Measurements from ENCODE around the gene SCUBE2. TPM values are rescaled to one million over a fixed set of nuclear protein-coding genes. Genes with fewer than 3 reads are reported as not detected.

SCUBE2 gene
- total RNA-seq, 1 experiment from 2014 or later, result 1.9 TPM

DNA sequence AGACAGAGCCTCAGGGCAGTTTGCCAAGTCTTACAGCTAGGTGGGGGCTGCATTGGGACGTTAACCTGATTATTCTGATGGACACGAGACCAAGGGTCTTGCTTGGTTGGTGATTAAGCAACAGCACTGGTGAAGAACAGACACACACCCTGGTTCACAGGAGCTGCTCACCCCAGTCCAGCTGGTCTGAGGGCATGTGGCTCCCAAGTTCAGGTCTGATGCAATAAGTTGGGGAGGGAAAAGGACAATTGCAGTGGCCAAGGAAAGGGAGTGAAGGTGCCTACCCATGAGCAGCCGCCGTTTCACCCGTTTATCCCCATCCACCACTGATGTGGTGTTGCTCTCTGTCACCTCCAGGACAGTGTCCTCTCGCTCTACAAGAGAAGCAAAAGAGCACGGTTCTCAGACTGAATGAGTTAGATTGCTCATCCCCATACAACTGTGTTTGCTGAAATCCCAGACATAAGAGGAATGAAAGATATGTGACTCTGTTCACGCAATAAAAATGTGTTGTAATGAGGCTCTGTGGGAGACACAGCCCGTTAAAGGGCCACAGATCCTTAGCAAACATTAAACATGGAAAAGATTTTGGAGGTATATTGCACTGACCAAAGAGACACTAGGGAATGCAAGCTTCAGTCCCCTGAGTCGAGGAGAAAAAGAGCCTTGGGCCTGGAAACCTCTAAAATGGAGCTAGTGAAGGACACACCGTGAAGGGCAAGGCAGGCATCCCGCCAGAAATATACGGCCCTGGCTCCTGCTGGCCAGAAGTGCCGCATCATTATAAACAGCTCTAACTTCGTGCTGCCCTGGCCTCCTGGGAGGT lies 25.6 kb downstream of the SCUBE2 start (continued):
- TF ChIP-seq RELA (CRISPR knock-in tag; IDR thresholded peaks at IDR 0.05; ENCODE audit: borderline replicate concordance), result no peak
- TF ChIP-seq, protein P1, sequence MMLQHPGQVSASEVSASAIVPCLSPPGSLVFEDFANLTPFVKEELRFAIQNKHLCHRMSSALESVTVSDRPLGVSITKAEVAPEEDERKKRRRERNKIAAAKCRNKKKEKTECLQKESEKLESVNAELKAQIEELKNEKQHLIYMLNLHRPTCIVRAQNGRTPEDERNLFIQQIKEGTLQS (CRISPR knock-in tag; conservative IDR thresholded peaks at IDR 0.05), result no peak
- TF ChIP-seq, protein P2, sequence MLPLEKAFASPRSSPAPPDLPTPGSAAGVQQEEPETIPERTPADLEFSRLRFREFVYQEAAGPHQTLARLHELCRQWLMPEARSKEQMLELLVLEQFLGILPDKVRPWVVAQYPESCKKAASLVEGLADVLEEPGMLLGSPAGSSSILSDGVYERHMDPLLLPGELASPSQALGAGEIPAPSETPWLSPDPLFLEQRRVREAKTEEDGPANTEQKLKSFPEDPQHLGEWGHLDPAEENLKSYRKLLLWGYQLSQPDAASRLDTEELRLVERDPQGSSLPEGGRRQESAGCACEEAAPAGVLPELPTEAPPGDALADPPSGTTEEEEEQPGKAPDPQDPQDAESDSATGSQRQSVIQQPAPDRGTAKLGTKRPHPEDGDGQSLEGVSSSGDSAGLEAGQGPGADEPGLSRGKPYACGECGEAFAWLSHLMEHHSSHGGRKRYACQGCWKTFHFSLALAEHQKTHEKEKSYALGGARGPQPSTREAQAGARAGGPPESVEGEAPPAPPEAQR (CRISPR knock-in tag; IDR thresholded peaks at IDR 0.05), result no peak
- TF ChIP-seq, protein P3, sequence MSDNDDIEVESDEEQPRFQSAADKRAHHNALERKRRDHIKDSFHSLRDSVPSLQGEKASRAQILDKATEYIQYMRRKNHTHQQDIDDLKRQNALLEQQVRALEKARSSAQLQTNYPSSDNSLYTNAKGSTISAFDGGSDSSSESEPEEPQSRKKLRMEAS (CRISPR knock-in tag; IDR thresholded peaks at IDR 0.05), result no peak

DNA sequence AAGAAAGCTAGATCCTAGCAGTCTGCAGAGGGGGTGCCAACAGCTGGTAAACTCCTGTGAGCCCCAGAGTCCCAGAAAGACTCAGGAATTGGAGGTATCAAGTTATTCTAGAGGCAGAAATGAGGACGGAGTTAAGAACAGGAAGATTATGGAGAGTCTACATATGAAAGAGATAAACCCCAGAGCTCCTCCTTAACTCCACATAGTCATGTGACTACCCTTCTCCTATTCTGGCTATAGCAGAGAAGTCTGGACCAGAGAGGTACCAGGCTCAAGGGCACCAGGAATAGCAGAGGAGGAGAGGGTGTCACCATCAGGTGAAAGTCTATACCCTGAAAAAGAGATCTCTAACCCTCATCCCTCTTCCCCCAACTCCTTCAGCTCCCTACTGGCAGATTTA lies 29.6 kb downstream of the SCUBE2 start:
- no peaks in the 10 kb centered on the region for H3K27me3 Mint-ChIP-seq (ENCODE audit: low read depth)
- no peaks in the 10 kb centered on the region for H3K9me3 Mint-ChIP-seq
- DNase-seq (ENCODE audit: low spot score), result no peak
- TF ChIP-seq CBFB (CRISPR knock-in tag; IDR thresholded peaks at IDR 0.05; ENCODE audit: low read depth), result no peak
- TF ChIP-seq KAT7 (CRISPR knock-in tag; IDR thresholded peaks at IDR 0.05; ENCODE audit: borderline replicate concordance), result no peak
- TF ChIP-seq, protein P4, sequence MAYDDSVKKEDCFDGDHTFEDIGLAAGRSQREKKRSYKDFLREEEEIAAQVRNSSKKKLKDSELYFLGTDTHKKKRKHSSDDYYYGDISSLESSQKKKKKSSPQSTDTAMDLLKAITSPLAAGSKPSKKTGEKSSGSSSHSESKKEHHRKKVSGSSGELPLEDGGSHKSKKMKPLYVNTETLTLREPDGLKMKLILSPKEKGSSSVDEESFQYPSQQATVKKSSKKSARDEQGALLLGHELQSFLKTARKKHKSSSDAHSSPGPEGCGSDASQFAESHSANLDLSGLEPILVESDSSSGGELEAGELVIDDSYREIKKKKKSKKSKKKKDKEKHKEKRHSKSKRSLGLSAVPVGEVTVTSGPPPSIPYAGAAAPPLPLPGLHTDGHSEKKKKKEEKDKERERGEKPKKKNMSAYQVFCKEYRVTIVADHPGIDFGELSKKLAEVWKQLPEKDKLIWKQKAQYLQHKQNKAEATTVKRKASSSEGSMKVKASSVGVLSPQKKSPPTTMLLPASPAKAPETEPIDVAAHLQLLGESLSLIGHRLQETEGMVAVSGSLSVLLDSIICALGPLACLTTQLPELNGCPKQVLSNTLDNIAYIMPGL (CRISPR knock-in tag; IDR thresholded peaks at IDR 0.05), result no peak
- no peak for TF ChIP-seq NFE2L1 (CRISPR knock-in tag; IDR thresholded peaks at IDR 0.05)
- no peak for TF ChIP-seq ZNF416 (CRISPR knock-in tag; IDR thresholded peaks at IDR 0.05)
- TF ChIP-seq JUN (CRISPR knock-in tag; IDR thresholded peaks at IDR 0.05), result no peak
- TF ChIP-seq, protein P5, sequence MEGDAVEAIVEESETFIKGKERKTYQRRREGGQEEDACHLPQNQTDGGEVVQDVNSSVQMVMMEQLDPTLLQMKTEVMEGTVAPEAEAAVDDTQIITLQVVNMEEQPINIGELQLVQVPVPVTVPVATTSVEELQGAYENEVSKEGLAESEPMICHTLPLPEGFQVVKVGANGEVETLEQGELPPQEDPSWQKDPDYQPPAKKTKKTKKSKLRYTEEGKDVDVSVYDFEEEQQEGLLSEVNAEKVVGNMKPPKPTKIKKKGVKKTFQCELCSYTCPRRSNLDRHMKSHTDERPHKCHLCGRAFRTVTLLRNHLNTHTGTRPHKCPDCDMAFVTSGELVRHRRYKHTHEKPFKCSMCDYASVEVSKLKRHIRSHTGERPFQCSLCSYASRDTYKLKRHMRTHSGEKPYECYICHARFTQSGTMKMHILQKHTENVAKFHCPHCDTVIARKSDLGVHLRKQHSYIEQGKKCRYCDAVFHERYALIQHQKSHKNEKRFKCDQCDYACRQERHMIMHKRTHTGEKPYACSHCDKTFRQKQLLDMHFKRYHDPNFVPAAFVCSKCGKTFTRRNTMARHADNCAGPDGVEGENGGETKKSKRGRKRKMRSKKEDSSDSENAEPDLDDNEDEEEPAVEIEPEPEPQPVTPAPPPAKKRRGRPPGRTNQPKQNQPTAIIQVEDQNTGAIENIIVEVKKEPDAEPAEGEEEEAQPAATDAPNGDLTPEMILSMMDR (IDR thresholded peaks at IDR 0.05), result no peak
- TF ChIP-seq NFATC4 (CRISPR knock-in tag; IDR thresholded peaks at IDR 0.05), result no peak
- no peak for TF ChIP-seq CREB1 (CRISPR knock-in tag; IDR thresholded peaks at IDR 0.05)
- no peak for TF ChIP-seq ZNF232 (CRISPR knock-in tag; IDR thresholded peaks at IDR 0.05)
- TF ChIP-seq OVOL2 (CRISPR knock-in tag; IDR thresholded peaks at IDR 0.05; ENCODE audit: borderline replicate concordance), result no peak
- TF ChIP-seq TEAD1 (CRISPR knock-in tag; IDR thresholded peaks at IDR 0.05), result no peak
- TF ChIP-seq, protein P6, sequence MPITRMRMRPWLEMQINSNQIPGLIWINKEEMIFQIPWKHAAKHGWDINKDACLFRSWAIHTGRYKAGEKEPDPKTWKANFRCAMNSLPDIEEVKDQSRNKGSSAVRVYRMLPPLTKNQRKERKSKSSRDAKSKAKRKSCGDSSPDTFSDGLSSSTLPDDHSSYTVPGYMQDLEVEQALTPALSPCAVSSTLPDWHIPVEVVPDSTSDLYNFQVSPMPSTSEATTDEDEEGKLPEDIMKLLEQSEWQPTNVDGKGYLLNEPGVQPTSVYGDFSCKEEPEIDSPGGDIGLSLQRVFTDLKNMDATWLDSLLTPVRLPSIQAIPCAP (CRISPR knock-in tag; IDR thresholded peaks at IDR 0.05), result no peak
- no peak for TF ChIP-seq FOXP1 (CRISPR knock-in tag; IDR thresholded peaks at IDR 0.05; ENCODE audit: borderline replicate concordance)
- TF ChIP-seq, protein P7, sequence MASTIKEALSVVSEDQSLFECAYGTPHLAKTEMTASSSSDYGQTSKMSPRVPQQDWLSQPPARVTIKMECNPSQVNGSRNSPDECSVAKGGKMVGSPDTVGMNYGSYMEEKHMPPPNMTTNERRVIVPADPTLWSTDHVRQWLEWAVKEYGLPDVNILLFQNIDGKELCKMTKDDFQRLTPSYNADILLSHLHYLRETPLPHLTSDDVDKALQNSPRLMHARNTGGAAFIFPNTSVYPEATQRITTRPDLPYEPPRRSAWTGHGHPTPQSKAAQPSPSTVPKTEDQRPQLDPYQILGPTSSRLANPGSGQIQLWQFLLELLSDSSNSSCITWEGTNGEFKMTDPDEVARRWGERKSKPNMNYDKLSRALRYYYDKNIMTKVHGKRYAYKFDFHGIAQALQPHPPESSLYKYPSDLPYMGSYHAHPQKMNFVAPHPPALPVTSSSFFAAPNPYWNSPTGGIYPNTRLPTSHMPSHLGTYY (CRISPR knock-in tag; IDR thresholded peaks at IDR 0.05), result no peak
- peaks cover 19% of the 10 kb centered on the region for H3K4me1 Mint-ChIP-seq
- H3K36me3 Mint-ChIP-seq, result no peaks in the 10 kb centered on the region
- H3K4me3 Mint-ChIP-seq, result no peak overlapping the region
- ChIA-PET CTCF (interaction anchor here (0.6 to 2.7 kb wide), 8 partner anchors 10 to 128 kb away, joined by 3 to 23 read pairs (median 4); no protein-coding TSS in a partner anchor), POLR2A (interaction anchor here (0.8 kb wide), 1 partner anchor 399 kb away, joined by 3 read pairs; the partner anchor contains the start of gene ZNF143)
- H3K27ac Mint-ChIP-seq, result no peak overlapping the region
- ATAC-seq, result no peak

Measured in WTC11 (cell line).